ENCODE data around the gene GGTLC1.
"Not testable (repeated sequence)": the region's sequence is repeated elsewhere in the genome, so short reads cannot be mapped to it uniquely, and the experiment has no call there.

GGTLC1 gene

GRCh38 chr20:23982112-23983018 is 6.2 kb downstream of the GGTLC1 start:
- CTCF ChIA-PET; DNase-seq (ENCODE audit: low spot score); H3K27ac ChIP-seq; POLR2A ChIA-PET (ENCODE audit: low non-redundant PET): not testable (repeated sequence)

- CTCF ChIA-PET; H3K27ac ChIP-seq; DNase-seq (ENCODE audit: low spot score); POLR2A ChIA-PET (ENCODE audit: low non-redundant PET): not testable (repeated sequence)
These were observed 7.1 kb downstream of the GGTLC1 start for GRCh38 chr20:23981526-23981925.

- POLR2A ChIA-PET (ENCODE audit: low non-redundant PET): not testable (repeated sequence)
These were observed 7.6 kb downstream of the GGTLC1 start for GRCh38 chr20:23981014-23981413.

GRCh38 chr20:23979899-23980811 is 8.4 kb downstream of the GGTLC1 start:
- H3K27ac ChIP-seq; DNase-seq (ENCODE audit: low spot score); CTCF ChIA-PET; POLR2A ChIA-PET (ENCODE audit: low non-redundant PET): not testable (repeated sequence)

More at GRCh38 chr20:23981014-23981413, 7.6 kb downstream of the GGTLC1 start:
- H3K27ac ChIP-seq; DNase-seq (ENCODE audit: low spot score); CTCF ChIA-PET: not testable (repeated sequence)

- H3K27ac ChIP-seq; POLR2A ChIA-PET (ENCODE audit: low non-redundant PET); CTCF ChIA-PET; DNase-seq (ENCODE audit: low spot score): not testable (repeated sequence)
These were observed 9.2 kb downstream of the GGTLC1 start for GRCh38 chr20:23979380-23979779.

- CTCF ChIA-PET, H3K27ac ChIP-seq: not testable (repeated sequence)
These were observed 10.1 kb downstream of the GGTLC1 start for GRCh38 chr20:23978457-23978856.

GRCh38 chr20:23974966-23975365 is 13.6 kb downstream of the GGTLC1 start:
- CTCF ChIA-PET: no interaction called here
- DNase-seq (ENCODE audit: low spot score): no peak
- POLR2A ChIA-PET (ENCODE audit: low non-redundant PET): no interaction called here
- H3K27ac ChIP-seq: no peak overlapping the region
- TF ChIP-seq CTCF (conservative IDR thresholded peaks at IDR 0.05; ENCODE audit: low read depth): no peak

More at GRCh38 chr20:23978457-23978856, 10.1 kb downstream of the GGTLC1 start:
- POLR2A ChIA-PET (ENCODE audit: low non-redundant PET); DNase-seq (ENCODE audit: low spot score): not testable (repeated sequence)

- CTCF ChIA-PET: no interaction called here
These were observed 17.3 kb downstream of the GGTLC1 start for GRCh38 chr20:23971310-23971709.

GRCh38 chr20:23970049-23970448 is 18.5 kb downstream of the GGTLC1 start:
- TF ChIP-seq CTCF (conservative IDR thresholded peaks at IDR 0.05; ENCODE audit: low read depth): no peak
- CTCF ChIA-PET: no interaction called here
- H3K27ac ChIP-seq: no peak overlapping the region
- POLR2A ChIA-PET (ENCODE audit: low non-redundant PET): no interaction called here
- DNase-seq (ENCODE audit: low spot score): no peak

More at GRCh38 chr20:23971310-23971709, 17.3 kb downstream of the GGTLC1 start:
- POLR2A ChIA-PET (ENCODE audit: low non-redundant PET): no interaction called here
- DNase-seq (ENCODE audit: low spot score): no peak
- no peak overlapping the region for H3K27ac ChIP-seq
- no peak for TF ChIP-seq CTCF (conservative IDR thresholded peaks at IDR 0.05; ENCODE audit: low read depth)
